ENCODE results near the gene SPAST.
"Not testable (repeated sequence)": the region's sequence is repeated elsewhere in the genome, so short reads cannot be mapped to it uniquely, and the experiment has no call there.

SPAST gene

DNA sequence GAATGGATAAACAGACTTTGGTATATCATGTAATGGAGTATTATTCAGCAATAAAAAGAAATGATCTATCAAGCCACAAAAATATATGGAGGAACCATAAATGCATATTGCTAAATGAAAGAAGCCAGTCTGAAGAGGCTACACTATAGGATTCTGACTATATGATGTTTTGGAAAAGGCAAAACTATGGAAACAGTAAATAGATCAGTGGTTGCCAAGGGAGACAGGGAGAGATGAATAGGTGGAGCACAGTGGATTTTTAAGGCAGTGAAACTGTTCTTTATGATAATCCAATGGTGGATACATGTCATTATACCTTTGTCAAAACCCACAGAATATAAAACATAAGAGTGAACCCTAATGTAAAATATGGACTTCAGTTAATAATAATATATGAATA is 61.3 kb downstream of the SPAST start:
- DNase-seq: no peak

DNA sequence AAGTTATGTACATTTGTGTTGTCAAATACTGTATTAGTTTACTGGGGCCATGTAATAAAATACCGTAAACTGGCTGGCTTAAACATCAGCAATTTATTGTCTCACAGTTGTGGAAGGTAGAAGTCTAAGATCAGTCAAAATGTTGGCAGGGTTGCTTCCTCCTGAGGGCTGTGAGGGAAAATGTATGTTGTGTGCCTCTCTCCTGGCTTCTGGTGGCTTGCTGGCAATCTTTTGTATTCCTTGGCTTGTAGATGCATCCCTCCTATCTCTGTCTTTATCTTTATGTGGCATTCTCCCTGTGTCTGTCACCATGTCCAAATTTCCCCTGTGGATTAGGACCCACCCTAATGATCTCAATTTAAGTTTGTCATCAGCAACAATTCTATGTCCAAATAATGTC is 65.3 kb downstream of the SPAST start:
- no peak for DNase-seq

DNA sequence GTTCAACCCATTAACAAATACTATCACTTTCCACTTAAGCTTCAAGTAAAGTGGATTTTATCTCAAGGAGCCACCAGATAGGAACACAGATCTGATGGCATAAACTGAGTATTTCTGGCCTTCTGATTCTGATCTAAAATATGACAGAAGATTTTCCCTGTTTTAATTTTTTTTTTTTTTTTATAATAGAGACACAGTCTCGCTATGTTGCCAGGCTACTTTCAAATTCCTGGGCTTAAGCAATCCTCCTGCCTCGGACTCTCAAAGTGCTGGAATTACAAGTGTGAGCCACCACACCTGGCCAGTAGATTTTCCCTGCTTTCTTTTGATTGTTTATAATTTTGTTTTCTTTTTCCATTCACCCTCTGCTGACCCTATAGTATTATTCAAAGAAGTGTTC is 65.7 kb downstream of the SPAST start:
- no peak for DNase-seq

DNA sequence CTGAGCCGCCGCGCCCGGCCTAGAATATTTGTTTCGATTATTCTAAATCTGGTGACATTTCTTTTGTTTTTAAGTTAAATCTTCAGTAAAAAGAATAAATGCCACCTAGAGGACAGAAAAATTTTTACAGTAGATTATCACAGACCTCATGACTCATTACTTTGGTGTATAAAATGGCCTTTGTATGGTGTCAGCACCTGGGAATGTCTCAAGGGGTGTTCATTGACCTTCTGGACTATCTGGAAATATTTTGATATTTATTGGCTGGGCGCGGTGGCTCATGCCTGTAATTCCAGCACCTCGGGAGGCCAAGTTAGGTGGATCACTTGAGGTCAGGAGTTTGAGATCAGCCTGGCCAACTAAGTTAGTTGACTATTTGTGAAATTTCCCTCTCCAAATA is 72.1 kb downstream of the SPAST start:
- no peak for DNase-seq

DNA sequence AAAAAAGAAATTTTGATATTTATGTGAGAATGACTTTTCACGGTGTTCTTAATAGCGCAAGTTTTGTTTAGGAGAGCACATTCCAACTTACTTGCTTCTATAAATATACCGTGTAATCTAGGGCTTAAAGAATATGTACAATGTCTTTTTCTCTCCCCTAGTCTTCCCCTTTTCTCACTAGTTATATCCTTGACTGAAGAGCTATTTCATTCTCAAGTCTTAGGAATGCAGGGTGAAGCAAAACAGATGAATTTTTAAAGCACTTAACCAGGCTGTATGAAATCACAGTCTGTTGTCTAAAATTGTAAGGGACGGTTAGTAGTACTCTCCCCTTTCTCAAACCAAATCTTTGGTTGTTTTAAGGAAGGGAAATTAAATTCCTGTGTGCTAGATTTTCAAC is 72.7 kb downstream of the SPAST start:
- no peak for DNase-seq

DNA sequence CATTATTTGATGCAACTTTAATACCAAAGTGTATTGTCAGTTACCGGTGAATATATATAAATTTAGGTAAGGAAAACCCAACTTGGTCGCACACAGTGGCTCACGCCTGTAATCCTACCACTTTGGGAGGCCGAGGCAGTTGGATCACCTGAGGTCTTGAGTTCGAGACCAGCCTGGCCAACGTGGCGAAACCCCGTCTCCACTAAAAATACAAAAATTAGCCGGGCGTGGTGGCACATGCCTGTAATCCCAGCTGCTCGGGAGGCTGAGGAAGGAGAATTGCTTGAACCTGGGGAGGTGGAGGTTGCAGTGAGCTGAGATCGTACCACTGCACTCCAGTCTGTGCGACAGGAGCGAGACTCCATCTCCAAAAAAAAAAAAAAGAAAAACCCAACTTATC is 88.2 kb downstream of the SPAST start:
- not testable (repeated sequence) for DNase-seq

DNA sequence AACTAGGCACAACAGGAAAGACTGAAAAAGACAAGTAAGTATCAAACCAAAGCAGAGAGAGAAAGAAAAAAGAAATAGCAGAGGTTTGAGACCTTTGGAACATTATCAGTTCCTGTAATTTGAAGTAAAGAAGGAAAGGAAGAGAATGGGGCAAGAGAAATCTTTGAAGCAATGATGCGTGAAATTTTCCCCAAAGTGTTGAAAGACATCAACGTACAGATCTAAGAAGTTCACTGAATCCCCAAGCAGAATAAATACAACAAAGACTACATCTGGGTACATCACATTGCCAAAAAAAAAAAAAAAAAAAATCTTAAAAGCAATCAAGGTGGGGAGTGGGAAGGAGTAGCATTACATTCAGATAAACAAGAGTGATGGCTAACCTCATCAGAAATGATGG is 96.3 kb downstream of the SPAST start:
- no peak for DNase-seq

DNA sequence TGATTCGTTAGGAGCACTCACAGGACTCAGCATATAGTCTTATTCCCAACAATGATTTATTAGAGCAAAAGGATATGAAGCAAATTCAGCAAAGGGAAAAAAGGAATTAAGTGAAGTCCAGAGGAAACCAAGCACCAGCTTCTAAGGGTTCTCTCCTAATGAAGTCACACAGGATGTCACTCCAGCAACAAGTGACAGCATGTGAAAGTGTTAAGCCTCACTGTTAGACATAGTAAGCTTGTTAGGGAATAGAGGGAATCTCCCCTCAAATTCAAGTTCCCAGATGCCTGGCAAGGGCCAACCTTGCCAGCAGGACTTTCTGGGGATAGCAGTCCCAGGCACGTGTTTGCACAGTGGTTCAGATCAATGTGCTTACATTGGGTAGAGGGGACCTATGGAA is 97.9 kb downstream of the SPAST start:
- no peak for DNase-seq

DNA sequence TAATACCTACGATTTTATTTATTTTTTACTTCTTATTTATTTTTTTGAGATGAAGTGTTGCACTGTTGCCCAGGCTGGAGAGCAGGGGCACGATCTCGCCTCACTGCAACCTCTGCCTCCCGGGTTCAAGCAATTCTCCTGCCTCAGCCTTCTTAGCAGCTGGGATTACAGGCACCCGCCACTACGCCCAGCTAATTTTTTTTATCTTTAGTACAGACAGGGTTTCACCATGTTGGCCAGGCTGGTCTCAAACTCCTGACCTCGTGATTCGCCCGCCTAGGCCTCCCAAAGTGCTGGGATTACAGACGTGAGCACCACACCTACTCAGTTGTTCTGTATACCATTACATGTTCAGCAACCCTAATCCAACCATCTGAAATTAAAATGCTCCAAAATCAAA is 100.9 kb downstream of the SPAST start:
- DNase-seq: not testable (repeated sequence)

DNA sequence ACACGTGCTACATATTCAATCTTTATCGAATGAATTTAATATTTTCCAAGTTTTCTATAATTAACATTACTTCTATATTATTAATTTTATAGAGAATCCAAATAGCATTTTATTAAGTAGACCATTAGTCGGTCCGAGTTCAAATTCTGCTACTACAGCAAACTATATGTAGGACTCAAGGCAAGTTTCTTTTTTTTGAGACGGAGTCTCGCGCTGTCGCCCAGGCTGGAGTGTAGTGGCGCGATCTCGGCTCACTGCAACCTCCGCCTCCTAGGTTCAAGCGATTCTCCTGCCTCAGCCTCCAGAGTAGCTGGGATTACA is 101.6 kb downstream of the SPAST start:
- DNase-seq: not testable (repeated sequence)

DNA sequence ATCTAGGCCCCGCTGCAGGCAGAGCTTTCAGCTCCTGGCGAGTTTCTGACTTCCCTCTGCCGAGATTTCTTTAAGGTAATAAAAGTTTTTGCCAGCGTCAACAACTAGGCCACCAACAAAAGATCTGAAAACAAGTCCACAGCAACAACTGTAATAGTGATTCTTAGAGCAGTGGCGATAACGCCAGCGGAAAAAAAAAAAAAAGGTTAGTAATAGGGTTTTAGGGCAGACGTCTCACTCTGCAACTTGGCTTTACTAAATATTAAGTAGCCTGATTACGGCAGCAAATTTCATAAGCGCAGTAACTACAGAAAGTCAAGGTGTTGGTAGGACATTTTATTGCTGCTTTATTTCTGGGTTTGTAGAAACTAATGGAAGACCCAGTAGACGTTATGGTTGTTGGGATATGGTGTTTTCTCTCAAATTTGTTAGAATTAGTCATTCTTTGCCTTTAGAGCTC is 102.8 kb downstream of the SPAST start:
- DNase-seq: no peak

DNA sequence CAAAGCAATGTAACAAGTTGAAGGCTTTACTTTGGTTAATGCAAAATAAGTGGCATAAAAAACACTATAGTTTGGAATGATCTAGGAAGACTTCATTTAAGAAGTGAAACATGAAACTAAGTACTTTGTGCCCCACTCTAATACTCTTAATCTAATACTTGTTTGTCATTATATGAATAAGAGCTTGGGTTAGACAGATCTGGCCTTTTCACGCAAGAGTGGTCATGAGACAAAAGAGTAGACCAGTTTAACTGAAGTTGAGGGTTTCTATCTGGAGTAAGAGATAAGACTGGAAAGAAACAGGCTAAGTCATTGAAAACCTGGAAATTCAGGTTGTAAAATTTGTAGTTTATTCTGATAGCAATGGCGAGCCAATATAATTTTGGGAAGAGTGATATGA is 105.2 kb downstream of the SPAST start:
- no peak for DNase-seq

DNA sequence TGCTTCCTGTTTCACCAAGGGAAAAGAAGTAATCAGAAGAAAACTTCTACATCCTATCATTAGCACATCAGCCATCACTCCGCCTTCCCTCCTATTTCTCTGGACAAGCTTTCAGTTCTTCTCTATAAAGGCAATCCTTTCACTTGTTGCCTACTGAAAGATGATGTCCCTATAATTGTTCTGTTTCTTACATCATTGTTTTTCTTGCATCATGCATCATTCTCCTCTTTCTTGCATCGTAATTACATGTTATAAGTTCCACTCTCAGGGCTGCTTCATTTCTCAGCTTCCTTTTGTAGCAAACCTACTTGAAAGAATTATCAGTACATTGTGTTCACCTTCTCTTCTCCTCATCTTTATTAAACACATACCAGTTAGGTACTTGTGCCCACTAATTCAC is 109.5 kb downstream of the SPAST start:
- no peak for DNase-seq

DNA sequence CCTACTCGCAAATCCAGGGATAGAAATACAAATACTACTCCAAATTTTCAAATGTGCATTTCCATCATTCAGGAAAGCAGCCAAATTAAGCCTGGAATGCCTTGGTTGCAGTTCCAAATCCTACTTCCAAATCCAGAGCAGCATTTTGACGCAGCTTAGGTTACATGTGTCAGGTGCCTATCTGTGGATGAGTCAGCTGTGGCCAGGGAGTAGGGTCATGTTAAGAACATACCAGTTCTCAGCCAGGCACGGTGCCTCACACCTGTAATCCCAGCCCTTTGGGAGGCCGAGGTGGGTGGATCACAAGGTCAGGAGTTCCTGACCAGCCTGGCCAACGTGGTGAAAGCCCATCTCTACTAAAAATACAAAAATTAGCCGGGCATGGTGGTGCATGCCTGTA is 119.3 kb downstream of the SPAST start:
- no peak for DNase-seq

DNA sequence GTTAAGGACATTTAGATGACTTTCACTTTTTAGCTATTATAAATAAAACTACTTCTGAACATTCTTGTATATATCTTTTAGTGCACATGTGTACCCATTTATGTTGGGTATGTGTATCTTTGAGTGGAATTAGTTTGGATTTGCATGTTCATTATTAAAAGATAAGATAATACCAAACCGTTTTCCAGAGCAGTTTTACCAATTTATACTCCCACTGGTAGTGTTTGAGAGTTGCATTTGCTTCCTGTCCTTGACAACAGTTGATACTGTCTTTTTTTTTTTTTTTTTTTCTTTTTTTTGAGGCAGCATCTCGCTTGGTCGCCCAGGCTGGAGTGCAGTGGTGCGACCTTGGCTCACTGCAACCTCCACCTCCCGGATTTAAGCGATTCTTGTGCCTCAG is 125.7 kb downstream of the SPAST start:
- DNase-seq: no peak

DNA sequence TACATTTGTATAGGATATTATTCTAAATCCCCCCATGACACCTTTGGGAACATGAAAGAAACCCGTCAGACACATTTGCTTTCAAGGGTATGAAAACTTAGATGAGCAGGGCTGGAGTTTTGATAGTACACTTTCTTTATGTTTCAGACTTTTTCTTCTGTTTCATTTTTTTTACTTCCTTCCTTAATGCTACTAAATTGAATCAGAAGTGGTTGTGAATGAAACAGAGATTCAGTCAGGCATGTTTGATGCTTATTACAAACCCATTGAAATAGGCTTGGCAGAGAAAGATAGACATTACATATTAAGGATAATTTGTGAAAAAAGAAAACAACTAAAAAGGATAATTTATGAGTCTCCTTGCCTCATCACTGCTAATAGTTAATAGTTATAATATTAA is 129.1 kb downstream of the SPAST start:
- DNase-seq: no peak

DNA sequence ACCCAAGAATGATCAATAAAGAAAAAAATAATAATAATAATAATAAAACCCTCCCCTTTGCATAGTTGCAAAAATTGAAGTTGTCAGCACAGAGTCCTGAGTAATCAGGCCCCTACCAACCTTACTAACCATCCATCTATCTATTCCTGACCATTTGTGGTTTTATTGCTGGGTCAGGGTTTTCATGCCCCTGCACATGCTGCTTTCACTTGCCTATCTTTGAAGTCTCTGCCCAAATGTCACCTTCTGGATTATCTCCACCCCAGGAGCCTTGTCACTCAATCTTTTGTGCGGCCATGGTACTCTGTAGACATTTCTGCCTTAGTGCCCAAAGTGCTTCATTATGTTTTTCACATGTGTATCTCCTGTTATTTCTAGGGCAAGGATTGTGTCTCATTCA is 137.5 kb downstream of the SPAST start:
- DNase-seq: no peak

DNA sequence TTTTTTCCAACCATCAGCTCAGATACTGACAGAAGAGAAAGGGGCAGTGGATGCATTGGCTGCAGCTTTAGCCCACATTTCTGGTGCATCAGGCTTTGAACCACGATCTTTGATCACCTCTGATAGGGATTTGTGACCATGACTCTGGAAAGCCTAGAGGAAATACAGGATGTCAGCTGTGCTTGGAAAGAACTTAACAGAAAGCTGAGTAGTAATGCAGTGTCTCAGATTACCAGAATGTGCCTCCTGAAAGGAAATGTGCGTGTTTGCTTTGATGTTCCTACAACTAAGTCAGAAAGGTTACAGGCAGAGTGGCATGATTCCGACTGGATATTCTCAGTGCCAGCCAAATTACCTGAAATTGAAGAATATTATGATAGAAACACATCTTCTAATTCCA is 140.1 kb downstream of the SPAST start:
- not testable (repeated sequence) for DNase-seq

Data from C1 segment of cervical spinal cord (tissue), 14 donors.